Gastroesophageal sphincter (tissue), 3 donors: ENCODE results near the gene TTLL6.

Experiments
- POLR2A ChIP-seq, 2 donors: fragments of 450-650 bp; IDR thresholded peaks; one replicate each; pipeline ENCODE4 v1.6.1; 2017; ENCODE audit warnings: antibody characterized with exemption in 2 of 2, mild to moderate bottlenecking in 2 of 2, moderate library complexity in 1 of 2
- TF ChIP-seq, protein P1 (sequence below), 4 experiments: fragments of 200-600 bp in 2 of 4; fragments of 450-650 bp in 2 of 4; sonication (generic) in 1 of 4; IDR thresholded peaks; one replicate each; pipeline ENCODE4 v1.5.1; 2017 to 2019; ENCODE audit warnings: antibody characterized with exemption in 4 of 4, mild to moderate bottlenecking in 2 of 4, moderate library complexity in 2 of 4

DNA sequence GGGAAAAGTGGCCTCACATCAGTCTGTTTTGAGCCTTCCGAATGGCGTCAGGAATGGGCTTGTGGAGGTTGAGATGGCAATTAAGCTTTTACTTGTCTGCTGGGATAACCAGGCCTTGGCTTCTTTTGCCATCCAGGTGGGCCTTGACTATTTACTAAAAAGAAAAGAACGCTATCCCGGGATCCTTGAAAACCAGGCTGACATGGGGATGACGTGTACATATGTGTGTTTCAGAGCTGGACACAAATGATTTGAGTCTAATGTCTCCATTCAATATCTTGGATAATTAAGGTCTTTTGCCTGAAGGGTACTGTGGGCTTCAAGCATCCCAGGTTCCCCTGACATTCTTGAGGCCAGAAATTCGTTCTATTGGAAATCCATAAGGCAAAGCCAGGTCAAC lies 55.9 kb downstream of the TTLL6 start:
- no peak for TF ChIP-seq POLR2A (IDR thresholded peaks at IDR 0.05)
- TF ChIP-seq, protein P1, sequence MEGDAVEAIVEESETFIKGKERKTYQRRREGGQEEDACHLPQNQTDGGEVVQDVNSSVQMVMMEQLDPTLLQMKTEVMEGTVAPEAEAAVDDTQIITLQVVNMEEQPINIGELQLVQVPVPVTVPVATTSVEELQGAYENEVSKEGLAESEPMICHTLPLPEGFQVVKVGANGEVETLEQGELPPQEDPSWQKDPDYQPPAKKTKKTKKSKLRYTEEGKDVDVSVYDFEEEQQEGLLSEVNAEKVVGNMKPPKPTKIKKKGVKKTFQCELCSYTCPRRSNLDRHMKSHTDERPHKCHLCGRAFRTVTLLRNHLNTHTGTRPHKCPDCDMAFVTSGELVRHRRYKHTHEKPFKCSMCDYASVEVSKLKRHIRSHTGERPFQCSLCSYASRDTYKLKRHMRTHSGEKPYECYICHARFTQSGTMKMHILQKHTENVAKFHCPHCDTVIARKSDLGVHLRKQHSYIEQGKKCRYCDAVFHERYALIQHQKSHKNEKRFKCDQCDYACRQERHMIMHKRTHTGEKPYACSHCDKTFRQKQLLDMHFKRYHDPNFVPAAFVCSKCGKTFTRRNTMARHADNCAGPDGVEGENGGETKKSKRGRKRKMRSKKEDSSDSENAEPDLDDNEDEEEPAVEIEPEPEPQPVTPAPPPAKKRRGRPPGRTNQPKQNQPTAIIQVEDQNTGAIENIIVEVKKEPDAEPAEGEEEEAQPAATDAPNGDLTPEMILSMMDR (IDR thresholded peaks at IDR 0.05) = no peak
